ENCODE data around the gene RPL18.

Gene RPL18

DNA sequence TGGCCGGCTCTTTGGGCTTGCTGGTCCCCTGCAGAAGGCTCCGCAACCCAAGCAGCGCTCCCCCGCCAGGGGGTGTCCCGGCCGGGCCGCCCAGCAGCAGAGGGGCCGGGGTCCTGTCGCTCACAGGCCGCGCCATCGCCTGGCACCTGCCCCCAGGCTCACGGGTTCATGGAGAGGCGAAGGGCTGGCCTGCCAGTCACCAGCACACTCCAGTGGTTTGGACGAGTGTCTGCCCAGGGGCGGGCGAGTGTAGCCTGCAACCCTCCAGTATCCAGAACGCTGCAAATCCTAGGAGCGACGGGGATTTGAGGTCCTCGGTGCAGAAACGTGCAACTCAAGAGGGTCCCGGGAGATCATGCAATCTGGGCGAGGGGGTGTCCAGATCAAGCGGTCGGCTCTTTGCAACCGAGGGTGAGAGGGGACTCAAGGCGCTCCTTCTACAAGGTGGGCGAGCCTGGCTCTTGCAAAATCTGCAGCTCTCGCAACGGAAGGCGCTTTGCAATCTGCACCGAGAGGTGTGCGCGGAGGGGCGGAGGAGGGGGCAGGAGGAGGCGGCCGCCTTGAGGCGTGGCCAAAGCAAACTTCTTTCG lies 18.0 kb upstream of the RPL18 start, which contains the start of gene DBP:
DBP (minus strand) TSS at position 521 of the 590 bp plus-strand sequence; CDS start at position 136, 385 bp downstream.
- peak within 1 kb of the TSS; percentile 95 for H3K27ac ChIP-seq
- TF ChIP-seq, protein P1, sequence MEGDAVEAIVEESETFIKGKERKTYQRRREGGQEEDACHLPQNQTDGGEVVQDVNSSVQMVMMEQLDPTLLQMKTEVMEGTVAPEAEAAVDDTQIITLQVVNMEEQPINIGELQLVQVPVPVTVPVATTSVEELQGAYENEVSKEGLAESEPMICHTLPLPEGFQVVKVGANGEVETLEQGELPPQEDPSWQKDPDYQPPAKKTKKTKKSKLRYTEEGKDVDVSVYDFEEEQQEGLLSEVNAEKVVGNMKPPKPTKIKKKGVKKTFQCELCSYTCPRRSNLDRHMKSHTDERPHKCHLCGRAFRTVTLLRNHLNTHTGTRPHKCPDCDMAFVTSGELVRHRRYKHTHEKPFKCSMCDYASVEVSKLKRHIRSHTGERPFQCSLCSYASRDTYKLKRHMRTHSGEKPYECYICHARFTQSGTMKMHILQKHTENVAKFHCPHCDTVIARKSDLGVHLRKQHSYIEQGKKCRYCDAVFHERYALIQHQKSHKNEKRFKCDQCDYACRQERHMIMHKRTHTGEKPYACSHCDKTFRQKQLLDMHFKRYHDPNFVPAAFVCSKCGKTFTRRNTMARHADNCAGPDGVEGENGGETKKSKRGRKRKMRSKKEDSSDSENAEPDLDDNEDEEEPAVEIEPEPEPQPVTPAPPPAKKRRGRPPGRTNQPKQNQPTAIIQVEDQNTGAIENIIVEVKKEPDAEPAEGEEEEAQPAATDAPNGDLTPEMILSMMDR (conservative IDR thresholded peaks at IDR 0.05) = peak; percentile 34

DNA sequence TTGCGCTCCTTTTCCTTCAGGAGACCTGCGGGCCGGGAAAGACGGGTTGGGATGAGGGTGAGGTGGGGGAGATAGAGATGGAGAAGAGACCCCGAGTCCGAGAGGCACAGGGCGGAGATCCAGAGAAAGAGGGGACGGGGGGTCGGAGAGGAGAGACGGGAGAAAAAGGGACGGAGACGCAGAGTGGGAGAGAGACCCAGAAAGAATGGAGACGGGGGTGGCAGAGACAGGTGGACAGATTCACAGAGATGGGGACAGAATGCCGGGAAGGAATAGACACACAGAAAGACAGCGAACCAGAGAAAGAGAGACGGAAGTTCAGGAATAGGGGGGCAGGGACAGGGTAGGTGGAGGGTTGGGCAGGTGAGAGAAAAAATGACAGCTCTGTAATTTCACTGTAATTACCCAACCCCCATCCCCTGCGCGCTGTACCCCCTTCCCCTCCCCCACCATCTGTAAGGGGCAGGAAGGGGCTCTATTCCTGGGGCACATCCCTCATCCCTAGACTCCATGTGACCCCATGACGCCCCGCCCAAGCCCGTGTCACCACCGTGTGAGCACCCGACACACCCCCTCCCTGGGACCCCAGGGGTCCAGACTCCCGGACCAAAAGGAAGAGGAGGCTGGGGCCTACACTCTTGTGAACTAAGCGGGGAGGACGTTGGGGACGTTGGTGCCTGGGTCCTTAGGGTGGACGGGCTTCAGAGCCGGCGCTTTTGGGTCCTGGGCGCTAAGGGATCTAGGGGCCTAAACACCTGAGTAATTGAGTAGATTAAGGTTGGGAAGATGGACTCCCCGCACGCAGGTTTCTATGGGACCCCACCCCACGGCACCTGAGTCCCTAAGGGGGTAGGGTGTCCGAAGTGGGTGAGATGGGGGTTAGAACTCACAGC lies 17.2 kb upstream of the RPL18 start:
- TF ChIP-seq, protein P1 (conservative IDR thresholded peaks at IDR 0.05) = no peak

DNA sequence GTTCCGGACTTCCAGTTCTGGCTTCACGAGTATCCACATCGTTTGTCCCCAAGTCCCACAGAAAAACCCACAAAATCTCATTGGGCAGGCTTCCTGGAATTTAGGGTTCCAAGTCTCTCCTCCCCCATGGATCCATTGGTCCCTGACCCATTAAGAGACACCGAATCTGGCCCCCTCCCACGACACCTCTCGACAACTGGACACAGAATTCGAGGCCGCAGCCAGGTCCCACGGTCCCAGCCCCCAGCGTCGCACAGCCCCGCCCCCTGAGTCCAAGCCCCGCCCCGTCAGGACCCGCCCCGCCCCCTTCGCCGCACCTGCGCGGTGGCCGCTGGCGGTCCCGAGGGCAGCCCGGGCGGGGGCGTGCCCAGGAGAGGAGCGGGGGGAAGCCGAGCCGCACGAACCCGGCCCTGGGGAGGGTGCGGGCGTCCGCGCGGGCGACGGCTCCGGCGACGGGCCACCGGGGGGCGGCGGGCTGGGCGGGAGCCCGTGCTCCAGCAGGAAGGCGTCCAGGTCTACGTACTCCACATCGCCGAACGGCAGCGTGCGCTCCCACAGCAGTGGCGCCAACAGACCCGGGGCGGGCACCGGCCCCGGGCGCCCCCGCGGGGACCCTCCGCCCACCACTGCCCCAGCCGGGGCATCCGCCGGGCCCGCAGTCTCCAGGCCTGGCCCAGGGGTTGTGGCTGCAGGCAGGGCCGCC lies 16.4 kb upstream of the RPL18 start:
- peak overlapping the region; percentile 95 for H3K27ac ChIP-seq
- TF ChIP-seq, protein P1 (conservative IDR thresholded peaks at IDR 0.05) = no peak

More for the DNA sequence above, 17.2 kb upstream of the RPL18 start:
- H3K27ac ChIP-seq = peak overlapping the region; percentile 95

DNA sequence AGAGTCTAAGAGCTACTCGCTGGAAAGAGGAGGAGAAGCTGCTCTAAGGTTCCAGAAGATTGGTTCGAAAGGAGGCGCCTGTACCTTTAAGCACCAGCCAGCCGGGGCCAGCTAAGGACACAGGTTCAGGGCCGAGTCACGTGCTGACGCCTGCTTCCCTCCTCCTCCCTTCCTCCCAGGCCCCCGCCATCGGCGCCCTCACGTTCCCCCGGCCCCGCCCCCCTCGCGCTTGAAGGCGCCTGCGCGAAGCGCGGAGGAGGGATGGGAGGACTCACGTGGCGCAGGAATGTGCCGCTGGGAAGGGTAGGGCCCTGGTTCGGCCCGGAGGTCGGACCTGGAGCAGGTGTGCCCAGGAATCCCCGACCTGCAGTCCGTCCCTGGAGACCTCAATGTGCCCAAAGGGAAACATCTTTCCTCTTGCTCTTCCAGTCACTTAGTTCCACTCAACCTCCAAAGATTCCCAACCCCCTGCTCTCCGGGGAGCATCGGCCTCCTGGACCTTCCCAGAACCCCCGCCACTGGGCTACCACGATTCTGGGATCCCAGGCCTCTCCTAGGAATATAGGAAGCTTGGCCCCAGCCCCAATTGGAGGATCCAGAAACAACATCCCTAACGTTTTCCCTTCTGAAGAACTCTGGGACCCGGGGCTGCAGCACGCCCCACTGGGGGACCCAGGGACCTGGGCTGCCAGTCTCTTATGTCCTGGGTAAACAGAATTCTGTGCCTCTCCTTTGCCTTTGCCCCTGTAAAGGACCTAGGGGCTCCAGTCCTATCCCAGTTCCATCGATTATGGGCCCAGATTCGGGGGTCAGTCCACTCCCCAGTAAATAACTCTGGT lies 15.7 kb upstream of the RPL18 start:
- peak overlapping the region; percentile 95 for H3K27ac ChIP-seq
- TF ChIP-seq, protein P1 (conservative IDR thresholded peaks at IDR 0.05) = no peak

DNA sequence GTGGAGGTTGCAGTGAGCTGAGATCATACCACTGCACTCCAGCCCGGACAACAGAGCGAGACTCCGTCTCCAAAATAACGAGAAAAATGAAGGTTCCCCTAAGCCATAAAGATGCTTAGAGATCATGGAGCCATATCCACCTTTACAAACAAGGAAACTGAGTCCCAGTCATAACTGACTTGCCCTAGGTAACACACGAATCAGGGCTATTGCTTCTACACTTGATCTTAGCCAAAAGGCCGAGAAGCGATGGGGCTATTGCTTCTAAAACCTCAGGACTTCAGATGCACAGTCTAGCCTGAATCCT lies 15.0 kb upstream of the RPL18 start:
- H3K27ac ChIP-seq = peak overlapping the region; percentile 95
- TF ChIP-seq, protein P1 (conservative IDR thresholded peaks at IDR 0.05) = no peak

DNA sequence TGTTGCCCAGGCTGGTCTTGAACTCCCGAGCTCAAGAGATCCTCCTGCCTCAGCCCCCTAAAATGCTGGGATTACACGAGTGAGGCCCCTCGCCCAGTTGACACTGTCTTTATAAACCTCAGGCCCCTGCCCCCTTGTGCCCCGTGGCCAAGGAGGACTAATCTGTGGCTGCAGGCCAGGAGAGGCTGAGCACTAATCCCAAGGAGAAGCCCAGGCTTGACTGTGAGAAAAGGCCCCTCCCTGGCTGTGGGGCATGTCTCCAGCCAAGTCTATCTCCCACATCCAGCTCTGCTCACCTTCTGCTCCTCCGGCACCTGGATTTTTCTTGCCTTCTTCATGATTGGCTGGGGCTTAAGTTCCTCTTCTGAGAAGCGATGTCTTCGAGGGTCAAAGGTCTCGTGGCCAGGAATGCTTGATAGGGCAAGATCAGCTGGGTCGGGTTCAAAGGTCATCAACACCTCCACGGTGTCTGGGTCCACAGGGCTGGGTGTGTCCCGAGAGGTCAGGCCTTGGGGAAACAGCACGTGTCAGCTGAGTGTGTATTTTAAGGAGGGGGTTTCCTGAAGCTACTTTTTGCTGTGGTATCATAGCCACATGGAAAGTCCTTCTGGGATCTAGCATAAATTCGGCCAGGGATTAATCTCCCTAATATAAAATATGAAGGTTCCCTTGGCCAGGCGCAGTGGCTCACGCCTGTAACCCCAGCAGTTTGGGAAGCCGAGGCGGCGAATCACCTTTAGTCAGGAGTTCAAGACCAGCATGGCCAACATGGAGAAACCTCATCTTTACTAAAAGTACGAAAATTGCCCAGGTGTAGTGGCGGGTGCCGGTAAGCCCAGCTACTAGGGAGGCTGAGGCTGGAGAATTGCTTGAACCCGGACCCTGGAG lies 14.4 kb upstream of the RPL18 start:
- TF ChIP-seq, protein P1 (conservative IDR thresholded peaks at IDR 0.05) = no peak
- H3K27ac ChIP-seq = peak overlapping the region; percentile 95

Measured in VCaP (cell line).